HG03039 (cell line): ENCODE measurements around the gene KIF3A.

Experiments used
- ATAC-seq: cut with Tn5 transposase; IDR thresholded peaks from one replicate; pipeline ENCODE4 v1.9.1; 2021; ENCODE audit warnings: mild to moderate bottlenecking, moderate library complexity; ENCODE audit not compliant: unreplicated experiment

The KIF3A gene

DNA sequence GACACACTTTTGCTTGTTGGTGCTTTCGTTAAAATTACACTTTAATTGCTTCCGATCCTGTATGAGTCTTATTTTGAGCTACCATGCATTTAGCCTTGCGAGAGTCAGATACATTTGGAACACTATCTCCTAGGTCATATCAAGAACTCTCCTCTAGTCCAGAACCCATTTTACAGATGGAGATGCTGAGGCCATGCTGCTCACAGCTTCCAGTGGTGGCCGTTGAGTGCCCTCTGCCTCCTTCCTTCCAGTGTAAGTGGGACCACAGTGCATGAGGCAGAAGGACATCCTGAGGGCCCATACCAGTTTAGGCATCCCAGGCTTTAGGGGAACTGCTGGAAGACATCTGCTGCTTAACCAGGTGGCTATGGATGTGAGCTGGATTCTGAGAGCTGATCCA lies 16.8 kb upstream of the KIF3A start:
- ATAC-seq: no peak

DNA sequence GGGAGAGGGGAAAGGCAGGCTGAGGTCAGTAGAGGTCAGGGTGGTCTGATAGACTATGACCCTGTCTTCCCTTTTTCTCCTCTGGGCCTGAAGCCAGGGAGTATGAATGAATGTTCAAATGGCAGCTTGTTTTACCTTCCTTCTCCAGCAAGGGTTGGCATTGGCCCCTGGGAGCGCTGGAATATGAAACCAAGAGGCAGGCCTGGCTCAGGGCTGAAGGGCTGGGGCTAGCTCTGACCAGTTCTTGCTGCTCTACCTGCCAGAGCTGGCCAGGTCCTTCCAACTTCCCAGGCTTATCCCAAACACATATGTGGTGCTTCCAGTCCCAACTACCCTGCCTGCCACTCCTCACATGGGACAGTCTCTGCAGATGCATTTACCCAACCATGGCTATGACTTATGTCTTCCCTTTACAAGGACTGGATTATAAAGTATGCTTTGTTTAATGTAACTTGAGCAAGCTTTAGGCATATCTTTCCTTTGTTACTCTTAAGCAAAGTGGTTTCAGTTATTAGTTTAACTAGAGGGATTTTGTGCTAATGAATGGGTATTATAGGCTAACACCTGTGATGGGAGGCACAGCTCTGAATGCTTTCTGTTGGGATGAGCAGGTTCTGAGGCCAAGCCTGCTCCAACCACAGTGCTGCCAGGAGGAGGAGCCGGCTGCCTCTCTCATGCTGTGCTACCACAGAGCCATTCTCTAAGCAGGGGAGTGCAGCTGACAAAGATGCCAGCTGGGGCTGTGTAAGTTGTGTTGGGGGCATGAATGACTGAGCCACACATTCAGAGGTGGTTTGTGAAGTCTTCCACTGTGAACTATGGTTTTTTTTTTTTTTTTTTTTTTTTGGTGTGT lies 16.0 kb upstream of the KIF3A start:
- no peak for ATAC-seq

DNA sequence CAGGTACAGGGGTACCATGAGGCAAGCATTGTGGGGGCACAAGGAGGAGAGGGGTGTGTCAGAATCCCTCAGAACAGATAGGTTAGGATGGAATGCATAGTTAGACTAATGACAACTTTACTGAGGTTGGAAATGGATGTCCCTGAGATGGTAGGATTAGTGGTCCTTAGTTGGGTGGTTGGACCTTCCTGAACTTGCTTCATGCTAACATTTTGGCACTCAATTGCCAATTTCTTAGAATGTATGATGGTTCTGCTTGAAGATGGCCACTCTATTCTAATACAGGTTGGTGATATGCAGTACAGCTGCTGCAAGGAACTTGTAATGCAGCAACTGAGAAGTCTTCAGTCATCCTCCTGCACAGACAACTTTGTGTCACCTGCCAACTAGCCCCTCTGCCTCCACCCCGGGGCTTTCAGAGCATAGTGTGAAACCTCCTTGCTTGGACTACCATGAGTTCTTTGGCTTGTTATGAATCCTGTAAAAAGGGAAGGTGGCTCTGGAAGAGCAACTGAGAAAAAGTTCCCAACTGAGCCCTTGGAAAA lies 15.3 kb upstream of the KIF3A start:
- ATAC-seq: no peak

DNA sequence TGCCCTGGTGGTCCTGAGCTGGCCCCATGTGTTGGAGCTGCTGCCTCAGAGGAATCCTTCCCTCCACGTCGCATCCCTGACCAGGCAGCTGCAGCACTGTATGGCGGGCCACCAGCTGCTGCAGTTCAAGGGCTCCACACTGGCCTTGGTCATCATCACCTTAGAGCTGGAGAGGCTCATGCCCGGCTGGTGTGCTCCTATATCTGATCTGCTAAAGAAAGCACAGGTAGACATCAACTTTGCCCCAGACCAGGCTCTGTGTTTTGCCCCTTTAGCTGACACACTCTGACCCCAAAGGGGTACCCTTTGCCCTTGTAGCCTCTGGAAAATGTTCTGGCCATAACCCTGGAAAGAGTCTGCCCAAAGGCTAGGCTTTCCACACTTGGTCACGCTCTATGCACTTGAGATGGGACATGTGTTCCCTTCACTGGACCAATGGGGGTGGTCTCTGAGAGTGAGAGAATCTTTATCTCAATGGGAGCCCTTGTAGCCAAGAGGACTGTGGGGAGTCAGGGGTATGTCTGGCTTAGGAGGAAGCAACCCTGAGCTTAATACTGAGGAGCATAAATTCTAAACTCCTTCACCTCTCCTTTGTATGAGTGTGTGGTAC lies 14.7 kb upstream of the KIF3A start:
- ATAC-seq: no peak

DNA sequence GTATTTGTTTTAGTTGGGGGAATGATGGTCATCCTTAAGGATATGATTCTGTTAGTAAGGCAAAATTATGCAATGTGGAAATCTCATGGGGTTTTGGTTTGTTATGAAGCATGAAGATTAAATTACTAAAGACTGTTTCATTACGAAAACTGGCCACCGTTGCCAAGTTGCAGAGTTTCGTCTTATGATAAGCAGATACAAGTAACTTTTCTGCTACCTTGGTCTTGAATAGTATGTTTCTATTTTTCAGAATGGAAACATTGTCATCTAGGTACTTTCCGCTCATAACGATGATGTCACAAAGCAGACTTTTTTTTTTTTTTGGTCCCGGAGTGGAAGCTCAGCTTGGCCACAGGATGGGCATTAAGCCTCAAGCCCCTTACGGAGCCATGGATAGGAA lies 14.1 kb upstream of the KIF3A start:
- no peak for ATAC-seq

DNA sequence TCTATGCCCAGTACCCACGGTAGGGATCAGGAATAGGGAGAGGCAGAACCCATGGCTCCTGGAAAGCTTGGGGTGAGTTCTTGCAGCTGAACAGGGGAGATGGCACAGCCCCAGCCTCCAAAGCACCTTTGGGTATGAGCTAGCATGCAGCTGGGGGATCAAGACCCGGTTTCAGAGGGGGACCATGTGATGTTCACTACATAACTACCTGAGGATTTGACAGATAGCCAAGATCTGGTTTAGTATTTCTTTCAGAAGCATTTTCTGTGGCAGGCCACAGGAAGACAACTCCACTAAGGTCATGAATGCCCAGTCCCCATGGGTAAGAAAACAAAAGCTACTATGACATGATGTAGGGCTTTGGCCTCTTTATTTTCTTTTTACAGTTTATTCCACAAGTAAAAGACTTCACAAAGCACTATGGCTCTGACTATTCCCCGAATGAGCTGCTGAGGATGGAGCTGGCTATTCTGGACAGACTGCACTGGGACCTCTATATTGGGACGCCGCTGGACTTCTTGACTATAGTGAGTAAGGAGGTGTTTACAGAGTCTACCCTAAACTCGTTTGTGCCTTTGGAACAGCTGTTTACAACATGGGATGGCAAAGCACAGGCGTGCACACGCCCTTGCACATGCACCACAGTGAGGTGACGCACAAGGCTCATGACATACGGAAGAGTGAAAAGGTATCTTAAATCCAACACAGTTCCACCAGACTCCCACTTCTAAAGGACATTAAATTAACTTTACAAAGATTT lies 13.3 kb upstream of the KIF3A start:
- ATAC-seq: no peak

DNA sequence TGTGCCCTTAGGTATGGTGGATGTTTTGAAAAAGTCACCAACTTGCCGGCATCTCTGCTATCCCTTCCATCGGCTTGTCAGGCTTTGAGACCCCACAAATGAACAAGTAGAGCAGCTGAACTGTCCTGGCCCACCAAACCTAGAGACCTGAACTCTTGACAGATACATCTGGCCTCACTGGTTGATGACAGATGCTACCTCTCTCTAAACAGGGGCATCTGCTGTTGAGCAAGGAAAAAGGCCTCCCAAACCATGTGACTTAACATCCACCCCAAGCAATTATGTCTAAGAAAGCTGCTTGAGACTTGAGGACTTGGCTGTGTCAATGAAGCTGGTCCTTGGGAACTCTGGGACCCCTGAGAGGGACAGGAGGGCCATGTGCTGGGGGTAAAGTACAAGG lies 12.2 kb upstream of the KIF3A start:
- ATAC-seq: no peak

DNA sequence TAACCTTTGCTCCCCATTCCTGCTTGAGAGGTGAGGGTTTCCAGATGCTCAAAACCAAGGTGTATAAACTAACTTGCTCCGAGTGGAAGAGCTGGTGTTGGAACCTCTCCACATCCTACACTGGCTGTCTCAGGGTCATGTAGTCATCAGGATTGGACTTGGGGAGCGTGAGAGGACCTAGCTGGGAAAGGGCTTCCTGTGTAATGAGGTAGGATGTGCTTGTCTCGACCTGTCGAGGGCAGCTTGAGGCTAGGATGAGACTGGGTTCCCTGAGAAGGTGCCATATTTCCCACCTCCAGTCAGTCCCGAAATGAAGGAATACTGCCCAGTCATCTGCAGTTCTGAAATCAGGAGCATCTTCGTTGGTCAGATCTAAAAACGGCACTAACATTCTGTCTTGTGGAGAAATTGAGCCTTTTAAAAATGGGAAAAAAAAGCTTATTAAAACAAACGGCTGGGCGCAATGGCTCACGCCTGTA lies 11.2 kb upstream of the KIF3A start:
- ATAC-seq: no peak

DNA sequence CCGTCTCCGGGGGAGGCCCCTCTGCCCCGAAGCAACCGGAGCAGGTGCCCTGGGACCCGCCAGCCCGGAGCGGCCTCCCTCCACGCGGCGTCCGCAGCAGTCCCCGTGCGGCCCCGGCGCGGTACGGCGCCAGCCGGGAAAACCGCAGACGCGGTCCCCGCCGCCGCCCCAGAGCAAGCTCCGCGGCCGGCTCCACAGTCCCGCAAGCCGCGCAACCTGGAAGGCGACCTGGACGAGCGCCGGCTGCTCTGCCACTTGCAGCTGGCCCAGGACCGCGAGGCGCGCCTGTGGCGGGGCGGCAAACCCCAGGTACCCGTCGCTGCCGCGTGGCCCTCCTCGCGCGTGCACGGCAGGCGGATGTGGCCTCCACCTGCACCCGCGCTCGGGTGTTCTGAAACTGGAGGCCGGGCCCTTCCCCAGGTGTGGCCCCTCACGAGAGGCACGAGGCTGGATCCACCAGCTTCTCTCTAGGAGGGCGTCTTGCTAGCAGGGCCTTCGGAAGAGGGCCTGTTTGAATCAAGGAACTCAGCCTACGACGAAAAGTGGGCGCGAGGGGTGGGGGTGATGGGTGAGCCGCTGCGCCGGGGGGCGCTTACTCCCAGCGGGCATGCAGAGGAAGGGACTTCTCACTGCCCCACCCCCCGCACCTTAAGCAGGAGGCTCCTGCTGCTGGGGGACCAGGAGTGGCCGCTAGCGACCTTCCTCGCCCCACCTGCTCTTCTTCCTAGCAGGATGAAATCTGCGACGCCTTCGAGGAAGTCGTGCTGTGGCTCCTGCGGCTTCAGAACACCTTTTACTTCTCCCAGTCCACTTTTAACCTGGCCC lies 10.5 kb upstream of the KIF3A start:
- ATAC-seq: no peak

DNA sequence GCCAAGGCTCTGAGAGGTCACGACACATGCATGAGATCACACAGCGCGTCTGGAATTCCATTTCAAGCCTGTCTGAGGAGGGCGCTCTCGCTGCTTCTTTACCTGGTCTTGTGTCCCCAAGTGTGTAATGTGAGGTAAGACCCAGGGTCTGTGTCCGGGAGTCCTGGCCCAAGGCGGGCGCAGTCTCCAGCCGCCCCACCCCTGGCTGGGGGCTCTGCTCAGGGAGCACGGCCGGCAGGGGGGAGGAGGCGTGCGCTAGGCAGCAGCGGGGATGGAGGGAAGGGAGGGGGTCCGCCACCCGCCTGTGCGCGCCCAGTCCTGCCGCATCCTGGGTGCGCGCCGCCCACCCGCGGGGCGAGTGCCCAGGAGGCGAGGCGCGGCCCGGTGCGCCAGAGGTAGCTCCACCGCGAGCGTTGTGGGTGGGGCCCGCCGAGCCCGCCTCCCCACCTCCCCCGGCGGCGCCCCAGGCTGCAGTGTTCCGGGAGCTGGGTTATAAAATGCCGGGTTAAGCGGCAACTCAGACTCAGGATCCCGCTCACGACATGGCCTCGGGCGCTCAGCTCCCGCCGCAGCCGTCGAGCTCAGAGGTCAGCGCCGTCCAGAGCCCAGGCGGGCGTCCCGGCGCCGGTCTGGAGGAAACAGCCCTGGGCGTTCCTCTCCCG lies 9.7 kb upstream of the KIF3A start, which contains the start of gene CCNI2:
CCNI2 (plus strand) TSS at position 473 of the 662 bp plus-strand sequence; CDS start at position 543, 70 bp downstream.
- ATAC-seq: no peak

DNA sequence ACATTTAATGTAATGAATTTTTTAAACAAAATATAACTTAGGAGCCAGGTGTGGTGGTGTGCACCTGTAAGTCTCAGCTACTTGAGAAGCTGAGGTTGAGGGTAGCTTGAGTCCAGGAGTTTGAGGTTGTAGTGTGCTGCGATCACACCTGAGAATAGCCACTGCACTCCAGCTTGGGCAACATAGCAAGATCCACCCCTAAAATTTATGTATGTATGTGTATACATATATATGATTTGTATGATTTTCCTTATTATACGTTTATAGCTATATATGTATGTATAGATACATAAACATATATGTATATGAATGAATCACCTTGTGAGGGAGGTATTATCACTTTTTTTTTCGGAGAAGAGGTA lies 9.2 kb upstream of the KIF3A start:
- ATAC-seq: no peak

DNA sequence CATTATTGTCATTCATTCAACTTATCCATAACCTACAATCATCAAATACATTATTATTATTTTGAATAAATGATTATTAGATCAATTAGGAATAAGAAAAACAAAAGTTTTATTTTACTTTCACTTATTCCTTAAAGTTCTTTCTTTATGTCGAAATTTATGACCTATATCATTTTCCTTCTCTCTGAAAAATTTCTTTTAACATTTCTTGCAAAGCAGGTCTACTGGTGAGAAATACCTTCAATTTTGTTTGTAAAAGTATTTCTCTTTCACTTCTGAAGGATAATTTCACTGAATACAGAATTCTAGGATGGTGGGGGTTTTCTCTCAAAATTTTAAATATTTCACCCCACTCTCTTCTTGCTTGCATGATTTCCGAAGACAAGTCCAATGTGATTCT lies 7.3 kb upstream of the KIF3A start:
- ATAC-seq: no peak

DNA sequence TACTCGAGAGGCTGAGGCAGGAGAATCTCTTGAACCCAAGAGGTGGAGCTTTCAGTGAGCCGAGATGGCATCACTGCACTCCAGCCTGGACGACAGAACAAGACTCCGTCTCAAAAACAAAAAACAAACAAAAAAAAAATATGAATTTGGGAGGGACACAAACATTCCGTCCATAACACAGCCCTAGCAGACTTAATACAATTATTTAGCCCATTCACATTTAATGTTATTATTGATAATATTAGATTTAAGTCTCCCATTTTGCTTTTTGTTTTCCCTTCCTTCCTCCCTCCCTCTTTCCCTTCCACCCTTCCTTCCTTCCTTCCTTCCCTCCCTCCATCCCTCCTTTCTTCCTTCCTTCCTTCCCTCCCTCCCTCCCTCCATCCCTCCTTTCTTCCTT lies 5.3 kb upstream of the KIF3A start:
- no peak for ATAC-seq

DNA sequence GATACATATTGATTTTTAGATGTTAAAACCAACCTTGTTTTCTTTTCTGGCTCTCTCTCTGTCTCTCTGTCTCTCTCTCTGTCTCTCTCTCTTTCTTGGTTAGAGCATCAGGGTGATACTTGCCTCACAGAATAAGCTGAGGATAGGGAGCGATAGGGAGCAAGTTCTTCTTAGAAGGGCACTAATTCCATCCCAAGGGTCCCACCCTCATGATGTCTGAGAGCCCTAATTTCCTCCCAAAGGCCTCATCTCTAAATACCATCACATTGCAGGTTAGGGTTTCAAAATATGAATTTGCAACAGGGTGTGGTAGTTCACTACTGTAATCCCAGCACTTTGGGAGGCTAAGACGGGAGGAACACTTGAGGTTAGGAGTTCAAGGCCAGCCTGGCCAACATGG lies 4.8 kb upstream of the KIF3A start:
- ATAC-seq: no peak

DNA sequence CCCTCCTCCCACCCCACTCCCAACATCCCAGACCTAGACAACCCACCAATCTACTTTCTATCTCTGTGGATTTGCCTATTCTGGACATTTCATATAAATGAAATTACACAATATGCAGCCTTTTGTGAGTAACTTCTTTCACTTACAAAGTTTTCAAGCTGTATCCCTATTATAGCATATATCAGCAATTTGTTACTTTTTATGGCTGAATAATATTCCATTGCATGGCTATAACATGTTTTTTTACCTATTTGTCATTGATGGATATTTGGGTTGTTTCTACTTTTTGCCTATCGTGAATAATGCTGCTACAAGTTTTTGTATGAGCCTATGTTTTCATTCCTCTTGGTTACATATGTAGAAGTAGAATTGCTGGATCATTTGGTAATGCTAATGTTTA lies 1.9 kb upstream of the KIF3A start:
- no peak for ATAC-seq

DNA sequence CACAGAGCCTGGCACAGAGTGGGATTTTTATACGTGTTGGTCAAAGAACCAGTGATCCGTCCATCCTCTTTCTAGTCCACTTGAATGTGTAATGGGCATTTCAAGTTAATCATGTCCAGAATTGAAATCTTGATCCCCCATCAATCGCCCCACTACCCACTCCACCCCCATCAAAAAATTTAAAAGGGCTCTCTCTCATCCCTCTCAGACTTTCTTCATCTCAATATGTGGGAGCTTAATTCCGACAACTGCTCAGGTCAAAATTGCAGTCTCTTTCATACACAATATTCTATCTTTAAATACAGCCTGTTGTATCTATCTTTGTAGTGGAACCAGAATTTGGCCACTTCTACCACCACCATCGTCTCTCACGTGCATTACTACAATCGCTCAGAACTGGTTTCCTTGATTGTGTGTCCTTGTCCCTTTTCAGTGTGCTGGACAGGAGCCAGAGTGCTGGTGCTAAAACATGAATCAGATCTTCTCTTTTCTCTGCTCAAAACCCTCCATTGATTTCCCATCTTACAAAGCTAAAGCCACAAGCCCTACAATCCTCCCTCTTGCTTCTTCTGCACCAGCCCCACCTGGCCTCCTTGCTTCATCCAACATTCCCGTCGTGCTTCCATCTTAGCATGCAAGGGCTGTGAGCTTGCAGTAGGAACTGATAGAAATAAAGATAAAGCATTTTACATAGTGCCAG lies 786 bp upstream of the KIF3A start:
- ATAC-seq: no peak

DNA sequence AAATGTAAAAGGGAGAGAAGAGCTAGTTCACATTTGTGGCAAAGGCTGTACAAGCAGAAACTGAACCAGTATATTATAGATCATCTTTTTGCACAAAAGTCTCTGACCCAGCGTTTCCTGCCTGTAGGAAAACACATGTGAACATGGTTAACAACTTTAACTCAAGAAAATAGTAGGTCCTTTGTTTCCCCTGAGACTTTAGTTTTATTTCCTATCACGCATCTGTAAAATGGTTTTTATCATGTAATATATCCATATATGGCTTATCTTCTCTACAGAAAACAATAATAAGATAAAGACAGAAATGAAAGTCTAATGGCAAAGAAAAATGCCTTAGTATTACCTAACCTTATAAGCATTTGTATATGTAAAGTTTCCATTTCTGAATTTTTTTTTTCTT lies 2.7 kb downstream of the KIF3A start:
- no peak for ATAC-seq

DNA sequence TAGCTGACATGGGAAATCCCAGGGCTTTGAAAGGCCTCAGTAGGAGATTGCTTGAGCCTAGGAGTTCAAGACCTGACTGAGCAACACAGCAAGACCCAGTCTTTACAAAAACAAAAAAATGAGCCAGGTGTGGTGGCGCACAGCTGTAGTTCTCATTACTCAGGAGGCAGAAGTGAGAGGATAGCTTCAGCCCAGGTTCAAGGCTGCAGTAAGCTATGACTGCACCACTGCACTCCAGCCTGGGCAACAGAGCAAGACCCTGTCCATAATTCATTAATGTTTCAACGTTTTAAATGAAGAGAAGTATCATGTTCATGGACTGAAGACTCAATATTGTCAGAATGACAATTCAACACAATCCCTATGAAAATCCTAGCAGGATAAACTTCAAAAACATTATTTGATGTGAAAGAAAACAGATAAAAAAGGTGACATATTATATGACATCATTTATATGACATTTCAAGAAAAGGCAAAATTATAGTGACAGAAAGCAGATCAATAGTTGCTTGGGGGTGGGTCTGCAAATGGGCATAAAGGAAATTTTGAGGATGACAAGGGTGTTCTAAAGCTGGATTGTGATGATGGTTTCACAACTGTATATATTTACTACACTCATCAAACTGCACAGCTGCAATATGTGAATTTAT lies 3.7 kb downstream of the KIF3A start:
- ATAC-seq: no peak

DNA sequence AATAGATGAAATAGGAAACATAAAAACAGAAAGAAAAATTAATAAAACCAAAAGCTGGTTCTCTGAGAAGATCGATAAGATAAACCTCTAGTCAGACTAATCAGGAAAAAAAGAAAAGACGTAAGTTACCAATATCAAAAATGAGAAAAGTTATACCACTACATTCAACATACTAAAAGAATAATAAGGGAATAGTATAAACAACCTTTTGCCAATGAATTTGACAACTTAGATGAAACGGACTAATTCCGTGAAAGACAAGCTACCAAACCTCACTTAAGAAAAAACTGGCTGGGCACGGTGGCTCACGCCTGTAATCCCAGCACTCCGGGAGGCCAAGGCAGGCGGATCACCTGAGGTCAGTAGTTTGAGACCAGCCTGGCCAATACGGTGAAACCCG lies 7.5 kb downstream of the KIF3A start:
- no peak for ATAC-seq
